GM18511 (cell line): Measurements from ENCODE around the gene FAM186B.

Source experiments
- ATAC-seq: cut with Tn5 transposase; IDR thresholded peaks from one replicate; pipeline ENCODE4 v1.9.1; 2021; ENCODE audit warnings: mild to moderate bottlenecking, moderate library complexity; ENCODE audit not compliant: unreplicated experiment

The FAM186B gene

GRCh38 chr12:49568442-49569162, 36.8 kb downstream of the FAM186B start:
- peak; percentile 29 for ATAC-seq

DNA sequence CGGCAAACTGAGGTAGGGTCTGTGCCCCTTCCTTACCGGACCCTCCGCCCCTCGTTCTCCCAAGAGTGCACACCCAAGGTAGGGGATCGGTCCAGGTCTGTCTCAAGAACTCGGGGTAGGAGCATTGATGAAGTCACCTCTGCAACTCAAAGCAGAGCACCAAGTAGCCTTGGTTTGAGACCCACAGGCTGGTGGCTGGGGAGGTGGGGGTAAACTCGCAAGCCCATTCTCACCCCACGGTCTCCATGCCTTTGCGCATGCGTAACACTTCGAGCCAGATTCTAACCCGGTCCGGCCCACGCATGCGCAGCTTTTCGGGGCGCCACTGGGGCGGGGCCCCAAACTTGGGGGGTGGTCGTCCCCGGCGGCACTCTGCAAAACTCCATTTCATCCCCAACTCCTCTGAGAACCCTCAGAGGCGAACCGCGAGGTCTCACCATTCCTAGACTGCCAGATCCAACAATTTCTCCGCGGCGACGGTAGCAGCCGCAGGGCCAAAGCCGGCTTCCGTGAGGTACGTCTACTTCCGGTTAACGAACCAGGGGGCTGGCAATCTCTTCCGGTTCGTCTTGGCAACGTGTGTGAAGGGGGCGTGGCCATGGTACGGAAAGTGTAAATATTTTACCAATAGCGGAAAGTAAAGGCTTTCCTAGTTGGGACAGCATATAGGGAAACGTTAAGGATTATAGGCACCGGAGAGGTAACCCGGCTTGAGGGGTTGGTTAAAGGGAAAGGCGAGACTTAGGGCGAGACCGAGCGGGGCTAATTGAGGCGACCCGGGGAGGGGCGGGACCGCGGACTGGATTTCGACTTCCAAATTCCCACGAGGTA, 37.6 kb downstream of the FAM186B start, which contains the start of gene MCRS1:
Gene MCRS1 (minus strand): TSS at position 532 of the 831 bp plus-strand sequence. CDS start 1,411 bp downstream, outside the sequence.
- ATAC-seq: peak; percentile 91

- peak; percentile 17 for ATAC-seq
These were observed 38.2 kb downstream of the FAM186B start for GRCh38 chr12:49567302-49567610.

GRCh38 chr12:49566361-49566760, 39.1 kb downstream of the FAM186B start:
- no peak for ATAC-seq

DNA sequence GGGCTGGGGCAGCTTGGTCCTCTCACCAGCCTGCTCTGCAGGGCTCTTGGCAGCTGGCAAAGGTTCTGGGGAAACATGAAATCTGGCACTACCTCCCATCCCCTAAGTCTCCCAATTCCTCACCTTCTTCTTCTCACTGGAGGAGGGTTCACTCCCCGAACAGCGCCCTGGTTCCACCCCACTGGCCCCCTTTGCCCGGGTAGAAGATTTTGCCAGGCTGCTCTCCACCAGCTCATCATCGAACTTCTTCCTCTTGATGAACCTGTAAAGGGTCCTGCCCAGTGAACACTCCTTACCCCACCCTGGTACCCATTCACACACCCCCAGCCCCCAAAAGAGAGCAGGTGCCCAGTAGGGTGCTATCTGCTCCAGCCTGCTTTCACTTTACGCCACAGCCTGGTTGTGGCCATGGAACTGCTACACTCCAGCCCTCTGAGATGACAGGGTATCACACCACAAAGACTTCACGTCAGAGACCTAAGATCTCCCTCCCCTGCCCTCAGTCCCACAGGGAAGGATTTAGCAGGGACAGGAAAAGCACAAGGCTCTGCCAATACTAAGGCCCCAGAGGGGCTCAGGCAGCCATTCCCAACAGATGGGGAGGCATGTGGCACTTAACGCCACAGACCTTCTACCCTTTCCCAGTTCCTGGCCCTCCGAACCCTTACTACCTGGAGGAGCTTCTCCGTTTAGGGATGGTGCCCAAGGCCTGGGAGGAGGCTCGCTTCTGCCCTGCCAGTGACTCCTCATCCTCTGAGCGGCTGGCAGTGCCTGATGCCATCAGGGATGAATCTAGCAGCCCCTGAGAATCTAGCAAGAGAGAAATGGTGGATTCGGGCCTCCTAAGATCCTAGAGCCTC, 39.8 kb downstream of the FAM186B start:
- ATAC-seq: no peak

- ATAC-seq: no peak
These were observed 40.6 kb downstream of the FAM186B start for GRCh38 chr12:49564686-49565405.

DNA sequence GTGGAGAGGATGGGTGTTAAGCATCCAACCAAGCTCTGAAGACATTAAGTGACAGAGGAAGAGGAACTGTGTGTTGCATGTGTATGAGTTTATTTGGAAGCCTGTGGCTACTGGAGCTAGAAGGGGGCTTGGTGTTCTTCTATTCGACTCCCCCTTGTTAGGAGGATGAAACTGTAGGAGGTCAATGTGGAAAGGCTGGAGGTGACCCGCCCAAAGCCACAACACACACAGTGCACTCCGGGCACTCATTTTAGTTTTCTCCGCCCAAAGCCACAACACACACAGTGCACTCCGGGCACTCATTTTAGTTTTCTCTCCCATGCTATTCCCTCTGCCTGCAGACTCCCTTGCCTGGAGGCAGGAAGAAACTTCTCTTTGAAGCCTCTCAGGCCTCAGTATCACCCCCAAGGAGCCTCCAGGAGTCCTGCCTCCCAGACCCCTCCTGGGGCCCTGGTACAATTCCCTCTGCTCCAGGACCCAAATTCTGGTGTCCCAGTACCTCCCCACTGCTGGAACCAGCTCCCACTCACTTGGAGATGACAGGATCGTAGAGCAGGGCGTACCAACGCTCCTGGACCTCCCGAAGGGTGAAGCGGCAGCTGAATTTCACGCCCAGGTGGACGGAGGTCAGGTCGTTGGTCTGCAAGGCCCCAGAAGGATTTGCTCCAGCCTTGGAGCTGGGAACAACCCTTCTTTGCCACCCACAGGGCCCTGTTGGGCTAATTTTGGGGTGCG, 41.3 kb downstream of the FAM186B start:
- ATAC-seq: no peak

DNA sequence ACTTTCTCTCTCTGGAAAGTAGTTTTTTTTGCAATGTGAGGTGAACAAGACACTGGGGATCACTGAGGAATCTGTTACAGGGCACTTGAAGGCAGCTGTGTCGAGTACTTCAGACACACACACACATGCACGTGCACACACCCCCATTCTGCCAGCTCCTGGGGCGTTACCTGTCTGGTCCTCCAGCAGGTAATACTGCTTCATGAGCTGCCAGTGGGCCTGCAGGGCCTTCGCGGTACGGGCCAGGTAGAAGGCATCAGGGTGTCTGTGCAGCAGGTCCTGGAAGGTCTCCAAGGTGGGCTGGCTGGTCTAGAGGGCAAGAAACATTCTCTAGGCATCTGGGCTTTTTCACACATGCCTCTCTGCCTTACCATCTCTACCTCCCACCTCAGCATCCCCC, 42.6 kb downstream of the FAM186B start:
- ATAC-seq: no peak

GRCh38 chr12:49562233-49562632, 43.2 kb downstream of the FAM186B start:
- no peak for ATAC-seq

DNA sequence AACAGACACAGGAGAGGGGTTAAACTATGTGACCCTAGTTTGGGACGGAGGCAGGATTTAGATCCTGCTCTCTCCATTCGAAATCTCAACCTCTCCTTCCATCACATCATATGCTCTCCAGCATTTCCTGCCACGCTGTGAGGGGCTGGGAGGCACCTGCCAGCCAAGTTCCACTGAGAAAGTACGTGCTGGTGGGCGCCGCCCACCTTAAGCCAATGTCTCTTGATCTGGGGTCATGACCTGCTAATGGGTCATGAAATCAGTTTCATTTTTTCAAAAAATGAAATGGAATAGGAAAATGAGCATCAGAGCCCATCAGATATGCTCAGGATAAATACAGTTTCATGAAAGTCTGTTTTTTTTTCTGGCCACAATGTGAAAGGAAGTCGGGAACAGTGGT, 44.7 kb downstream of the FAM186B start:
- no peak for ATAC-seq

GRCh38 chr12:49559011-49559675, 46.3 kb downstream of the FAM186B start:
- no peak for ATAC-seq

GRCh38 chr12:49558526-49558925, 46.9 kb downstream of the FAM186B start:
- no peak for ATAC-seq

DNA sequence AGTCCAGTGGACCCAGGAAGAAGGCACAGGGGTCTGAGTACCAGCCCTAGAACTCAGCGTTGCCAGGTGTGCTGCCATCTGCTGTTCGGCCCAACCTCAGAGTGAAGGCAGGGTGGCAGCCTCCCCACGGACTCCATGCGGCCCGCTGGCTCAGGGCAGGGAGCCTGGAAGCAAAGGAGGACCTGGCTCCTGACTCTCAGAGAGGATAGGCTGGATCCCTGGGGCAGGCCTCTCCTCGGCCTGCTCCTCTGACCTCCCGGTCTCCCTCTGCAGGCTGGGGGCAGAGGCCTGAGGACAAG, 47.6 kb downstream of the FAM186B start:
- no peak for ATAC-seq

- no peak for ATAC-seq
These were observed 48.1 kb downstream of the FAM186B start for GRCh38 chr12:49557187-49557916.

DNA sequence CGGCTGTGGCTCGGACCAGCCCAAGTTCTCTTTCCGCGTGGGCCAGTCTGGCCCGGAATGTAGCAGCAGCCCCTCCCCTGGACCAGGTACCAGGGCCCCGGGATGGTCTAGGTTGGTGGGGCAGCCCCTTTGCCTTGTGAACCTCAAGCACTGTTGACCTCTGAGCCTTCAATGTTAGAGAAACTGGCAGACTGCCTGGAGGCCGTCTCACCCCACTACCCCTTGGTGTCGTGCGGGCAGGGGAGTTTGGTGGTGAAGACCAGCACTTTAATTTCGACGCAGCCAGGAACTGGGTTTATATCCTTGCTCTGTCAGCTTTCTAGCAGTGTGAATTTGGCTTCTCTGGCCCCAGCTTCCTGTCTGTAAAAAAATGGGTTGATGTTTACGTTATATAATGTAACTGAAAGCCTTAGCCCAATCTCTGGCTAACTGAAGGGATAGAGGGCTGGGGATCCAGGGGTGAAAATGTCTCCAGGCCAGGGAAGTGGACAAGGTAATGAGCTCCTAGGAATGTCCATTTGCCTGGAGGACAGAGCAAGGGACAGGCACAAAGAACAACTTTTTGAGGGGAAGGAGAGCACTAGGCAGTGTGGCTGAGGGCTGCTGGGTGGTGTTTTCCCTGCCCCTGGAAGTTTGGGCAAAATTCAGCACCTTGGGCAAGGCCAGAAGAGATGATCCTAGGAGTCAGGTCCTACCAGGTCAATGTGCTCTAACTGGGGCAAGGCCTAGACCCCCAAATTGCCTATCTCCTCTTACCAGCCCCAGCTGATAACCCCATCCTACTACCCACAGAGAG, 48.9 kb downstream of the FAM186B start:
- no peak for ATAC-seq

DNA sequence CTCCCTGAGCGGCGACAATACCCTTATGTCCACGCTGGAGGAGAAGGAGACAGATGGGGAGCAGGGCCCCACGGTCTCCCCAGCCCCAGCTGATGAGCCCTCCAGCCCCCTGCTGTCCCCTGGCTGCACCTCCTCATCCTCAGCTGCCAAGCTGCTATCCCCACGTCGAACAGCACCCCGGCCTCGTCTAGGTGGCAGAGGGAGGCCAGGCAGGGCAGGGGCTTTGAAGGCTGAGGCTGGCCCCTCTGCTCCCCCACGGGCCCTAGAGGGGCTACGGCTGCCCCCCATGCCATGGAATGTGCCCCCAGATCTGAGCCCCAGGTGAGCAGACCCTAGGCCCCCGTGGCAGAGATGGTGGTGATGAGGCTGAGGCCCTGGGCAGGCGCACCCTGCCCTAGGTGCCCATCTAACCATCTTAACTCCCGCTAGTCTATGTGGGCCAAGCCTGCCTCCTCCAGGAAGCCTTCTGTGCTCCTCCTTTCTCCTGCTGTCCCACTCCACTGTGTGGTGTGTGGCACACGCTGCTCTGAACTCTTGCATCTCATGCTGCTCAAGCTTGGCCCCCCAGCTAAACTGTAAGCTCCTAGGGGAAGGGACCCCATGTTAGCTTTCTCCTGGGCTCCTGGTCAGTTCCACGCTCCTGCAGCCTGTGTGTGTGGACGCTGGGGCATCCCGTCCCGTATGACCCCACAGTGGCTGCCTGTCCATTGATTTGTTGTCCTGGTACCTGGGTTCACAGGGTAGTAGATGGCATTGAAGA, 49.6 kb downstream of the FAM186B start:
- ATAC-seq: no peak

- no peak for ATAC-seq
These were observed 51.2 kb downstream of the FAM186B start for GRCh38 chr12:49554266-49554665.
